ENCODE data around the gene TTYH3. TPM values are rescaled to one million over a fixed set of nuclear protein-coding genes. Genes with fewer than 3 reads are reported as not detected.

The TTYH3 gene
- polyA plus RNA-seq, 1 donor (not counting 4 experiments of a cell fraction or from before 2014, with no cell fraction given): 8.5 TPM

GRCh38 chr7:2596464-2597272 is 35.1 kb upstream of the TTYH3 start:
- no peaks in the 10 kb centered on the region for H3K4me1 ChIP-seq (ENCODE audit: control insufficient read depth, extremely low read depth, insufficient read depth, low read length)
- H2AFZ ChIP-seq (ENCODE audit: control insufficient read depth, low read length): no peak overlapping the region
- H3K27me3 ChIP-seq (ENCODE audit: control insufficient read depth, extremely low read depth, insufficient read depth, low read length): no peaks in the 10 kb centered on the region
- H3K9me3 ChIP-seq (ENCODE audit: control insufficient read depth, low read depth, low read length): no peaks in the 10 kb centered on the region
- dilution Hi-C loops (cut with MboI; ENCODE audit: extremely low pct_ligation_motif_present, low sequenced_read_pairs): no loop called here
- no peak for TF ChIP-seq EZH2 (IDR thresholded peaks at IDR 0.05; ENCODE audit: low read length)
- TF ChIP-seq, protein P1, sequence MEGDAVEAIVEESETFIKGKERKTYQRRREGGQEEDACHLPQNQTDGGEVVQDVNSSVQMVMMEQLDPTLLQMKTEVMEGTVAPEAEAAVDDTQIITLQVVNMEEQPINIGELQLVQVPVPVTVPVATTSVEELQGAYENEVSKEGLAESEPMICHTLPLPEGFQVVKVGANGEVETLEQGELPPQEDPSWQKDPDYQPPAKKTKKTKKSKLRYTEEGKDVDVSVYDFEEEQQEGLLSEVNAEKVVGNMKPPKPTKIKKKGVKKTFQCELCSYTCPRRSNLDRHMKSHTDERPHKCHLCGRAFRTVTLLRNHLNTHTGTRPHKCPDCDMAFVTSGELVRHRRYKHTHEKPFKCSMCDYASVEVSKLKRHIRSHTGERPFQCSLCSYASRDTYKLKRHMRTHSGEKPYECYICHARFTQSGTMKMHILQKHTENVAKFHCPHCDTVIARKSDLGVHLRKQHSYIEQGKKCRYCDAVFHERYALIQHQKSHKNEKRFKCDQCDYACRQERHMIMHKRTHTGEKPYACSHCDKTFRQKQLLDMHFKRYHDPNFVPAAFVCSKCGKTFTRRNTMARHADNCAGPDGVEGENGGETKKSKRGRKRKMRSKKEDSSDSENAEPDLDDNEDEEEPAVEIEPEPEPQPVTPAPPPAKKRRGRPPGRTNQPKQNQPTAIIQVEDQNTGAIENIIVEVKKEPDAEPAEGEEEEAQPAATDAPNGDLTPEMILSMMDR (optimal IDR thresholded peaks at IDR 0.05 in 1 of 3, IDR thresholded peaks at IDR 0.05 in 1 of 3, conservative IDR thresholded peaks at IDR 0.05 in 1 of 3; ENCODE audit: extremely low read depth in 1 of 3, insufficient read depth in 2 of 3, low read length in 3 of 3): no peak
- no peak overlapping the region for H3K4me3 ChIP-seq (ENCODE audit: control insufficient read depth in 2 of 3, extremely low read depth in 1 of 3, insufficient read depth in 2 of 3, low read depth in 1 of 3, low read length in 3 of 3)
- no peak overlapping the region for H3K4me2 ChIP-seq (ENCODE audit: control insufficient read depth, extremely low read depth, insufficient read depth, low read depth, low read length)
- no peak overlapping the region for H3K9ac ChIP-seq (ENCODE audit: control insufficient read depth, extremely low read depth, insufficient read depth, low read length)
- FAIRE-seq: no peak
- no peaks in the 10 kb centered on the region for H3K9me1 ChIP-seq (ENCODE audit: control insufficient read depth, extremely low read depth, insufficient read depth, low read length)
- H3K36me3 ChIP-seq (ENCODE audit: control insufficient read depth in 2 of 2, extremely low read depth in 1 of 2, insufficient read depth in 2 of 2, low read length in 2 of 2): peaks cover 24 to 26% of the 10 kb centered on the region in 2 experiments
- H3K79me2 ChIP-seq (ENCODE audit: control insufficient read depth, insufficient read depth, low read length): no peaks in the 10 kb centered on the region
- DNase-seq (ENCODE audit: low read depth, low spot score): no peak
- no peak overlapping the region for H3K27ac ChIP-seq (ENCODE audit: control insufficient read depth, insufficient read depth, low read length)
- no peaks in the 10 kb centered on the region for H4K20me1 ChIP-seq (ENCODE audit: control insufficient read depth, extremely low read depth, insufficient read depth, low read length)

DNA sequence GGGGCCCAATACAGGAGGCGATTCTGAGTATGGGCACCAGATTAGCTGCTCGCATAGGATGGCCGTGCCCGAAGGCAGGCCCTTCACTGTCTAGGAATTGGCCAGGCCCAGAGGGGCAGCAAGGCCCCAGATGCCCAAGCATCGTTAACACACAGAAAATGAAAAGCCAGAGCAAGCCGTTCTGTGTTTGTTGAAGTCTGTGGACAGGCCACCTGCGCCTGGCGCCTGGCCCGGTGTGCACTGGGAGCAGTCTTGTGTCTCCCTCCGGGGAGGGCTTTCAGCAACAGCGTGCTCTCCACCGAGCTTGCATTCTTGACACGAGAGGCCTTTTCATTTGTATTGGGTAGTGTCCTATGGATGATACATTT is 34.5 kb upstream of the TTYH3 start:
- Histone ChIP-seq H3K27me3 (ENCODE audit: control insufficient read depth, extremely low read depth, insufficient read depth, low read length) (no peaks in the 10 kb centered on the region), H3K36me3 (ENCODE audit: control insufficient read depth in 2 of 2, extremely low read depth in 1 of 2, insufficient read depth in 2 of 2, low read length in 2 of 2) (peaks cover 24 to 26% of the 10 kb centered on the region in 2 experiments), H3K9me1 (ENCODE audit: control insufficient read depth, extremely low read depth, insufficient read depth, low read length) (no peaks in the 10 kb centered on the region), H3K27ac (ENCODE audit: control insufficient read depth, insufficient read depth, low read length) (no peak overlapping the region), H3K79me2 (ENCODE audit: control insufficient read depth, insufficient read depth, low read length) (no peaks in the 10 kb centered on the region), H3K4me1 (ENCODE audit: control insufficient read depth, extremely low read depth, insufficient read depth, low read length) (no peaks in the 10 kb centered on the region), H3K9ac (ENCODE audit: control insufficient read depth, extremely low read depth, insufficient read depth, low read length) (no peak overlapping the region), H3K9me3 (ENCODE audit: control insufficient read depth, low read depth, low read length) (no peaks in the 10 kb centered on the region), H3K4me3 (ENCODE audit: control insufficient read depth in 2 of 3, extremely low read depth in 1 of 3, insufficient read depth in 2 of 3, low read depth in 1 of 3, low read length in 3 of 3) (no peak overlapping the region), H2AFZ (ENCODE audit: control insufficient read depth, low read length) (no peak overlapping the region), H4K20me1 (ENCODE audit: control insufficient read depth, extremely low read depth, insufficient read depth, low read length) (no peaks in the 10 kb centered on the region), H3K4me2 (ENCODE audit: control insufficient read depth, extremely low read depth, insufficient read depth, low read depth, low read length) (no peak overlapping the region)
- FAIRE-seq (no peak), DNase-seq (ENCODE audit: low read depth, low spot score) (no peak)
- TF ChIP-seq, protein P1 (optimal IDR thresholded peaks at IDR 0.05 in 1 of 3, IDR thresholded peaks at IDR 0.05 in 1 of 3, conservative IDR thresholded peaks at IDR 0.05 in 1 of 3; ENCODE audit: extremely low read depth in 1 of 3, insufficient read depth in 2 of 3, low read length in 3 of 3): no peak
- TF ChIP-seq EZH2 (IDR thresholded peaks at IDR 0.05; ENCODE audit: low read length): no peak
- dilution Hi-C loops (cut with MboI; ENCODE audit: extremely low pct_ligation_motif_present, low sequenced_read_pairs): no loop called here
